HepG2 (cell line): ENCODE results near the gene CNOT6. TPM values are rescaled to one million over a fixed set of nuclear protein-coding genes. Genes with fewer than 3 reads are reported as not detected.

Experiments used
- ATAC-seq: fragments of 200-7000 bp; cut with Tn5 transposase; 3 replicates; pipeline ENCODE4 v1.9.1; 2020; ENCODE audit warnings: mild to moderate bottlenecking, moderate library complexity
- BruUV-seq: library from RNA; stranded (reverse); fragments of 400-500 nt; replicated peaks from 2 replicates; lab custom pipeline; 2021; lab: Mats Ljungman, UMichigan
- CTCF ChIA-PET: fragments of 300-600 bp; formaldehyde crosslinking; extraction: SDS; loops from one replicate; lab custom pipeline; 2021; ENCODE audit warnings: low total read pairs, inconsistent platforms, low intra/inter-chr PET ratio; lab: Yijun Ruan, JAX
- POLR2A ChIA-PET: fragments of 350-600 bp; sonication (Branson Sonifier 250); formaldehyde crosslinking; loops from one replicate; lab custom pipeline; 2020; ENCODE audit warnings: antibody characterized with exemption, inconsistent platforms; lab: Yijun Ruan, JAX
- DNase-seq: peaks from one replicate; pipeline ENCODE4 v3.0.0-alpha.2; 2015; ENCODE audit warnings: low spot score
- FAIRE-seq: peaks from 3 replicates; lab custom pipeline; 2011; peaks lifted over from hg19 to GRCh38; lab: Jason Lieb, UNC
- H2AFZ ChIP-seq: one replicate; pipeline ENCODE4 v1.6.1; 2011; ENCODE audit warnings: low read length, inconsistent platforms
- H3K27ac ChIP-seq: fragments of 300-600 bp; 3 replicates; pipeline ENCODE4 v1.8.0; 2011; ENCODE audit warnings: mixed run types, mild to moderate bottlenecking, mixed read lengths, low read length, inconsistent platforms; ENCODE audit not compliant: insufficient read depth; ENCODE audit errors: extremely low read length
- H3K27me3 ChIP-seq, 2 experiments: fragments of 200-600 bp in 1 of 2; 2 replicates in 1 of 2; 3 replicates in 1 of 2; pipeline versions ENCODE4 v1.6.0 to v1.8.0; 2011; ENCODE audit warnings: low read length in 2 of 2, mild to moderate bottlenecking in 2 of 2, moderate library complexity in 2 of 2, inconsistent platforms in 1 of 2; ENCODE audit not compliant: insufficient read depth in 2 of 2, control insufficient read depth in 1 of 2
- H3K36me3 ChIP-seq, 2 experiments: fragments of 200-600 bp in 1 of 2; replicated peaks in 1 of 2; 2 replicates in 1 of 2; 3 replicates in 1 of 2; pipeline versions ENCODE4 v1.5.1 to v1.8.0; 2011; ENCODE audit warnings: low read length in 2 of 2, inconsistent platforms in 1 of 2; ENCODE audit not compliant: insufficient read depth in 2 of 2, control insufficient read depth in 1 of 2
- H3K4me1 ChIP-seq: 2 replicates; pipeline ENCODE4 v1.5.1; 2012; ENCODE audit warnings: low read length, inconsistent platforms; ENCODE audit not compliant: insufficient read depth
- H3K4me2 ChIP-seq: 2 replicates; pipeline ENCODE4 v1.6.0; 2011; ENCODE audit warnings: low read depth, low read length, inconsistent platforms
- H3K4me3 ChIP-seq, 3 experiments: fragments of 200-600 bp in 1 of 3; sonication (generic), shearing (Covaris generic) in 1 of 3; replicated peaks in 1 of 3; 2 replicates each; pipeline ENCODE4 v1.5.1; 2011 to 2016; ENCODE audit warnings: low read length in 3 of 3, inconsistent platforms in 2 of 3, low read depth in 2 of 3, mild to moderate bottlenecking in 2 of 3, control low read depth in 1 of 3, mixed read lengths in 1 of 3; ENCODE audit not compliant: insufficient read depth in 1 of 3
- H3K79me2 ChIP-seq: one replicate; pipeline ENCODE4 v1.6.1; 2011; ENCODE audit warnings: low read length, inconsistent platforms; ENCODE audit not compliant: insufficient read depth
- H3K9ac ChIP-seq: 2 replicates; pipeline ENCODE4 v1.6.0; 2011; ENCODE audit warnings: mild to moderate bottlenecking, low read depth, low read length, inconsistent platforms; ENCODE audit not compliant: insufficient read depth
- H3K9me3 ChIP-seq: 2 replicates; pipeline ENCODE4 v1.5.1; 2012; ENCODE audit warnings: mild to moderate bottlenecking, low read length
- H4K20me1 ChIP-seq: 2 replicates; pipeline ENCODE4 v1.6.0; 2011; ENCODE audit warnings: inconsistent platforms, mild to moderate bottlenecking, low read length, moderate library complexity; ENCODE audit not compliant: insufficient read depth
- DDIT3 ChIP-seq: sonication (generic); formaldehyde crosslinking; IDR thresholded peaks from 2 replicates; pipeline ENCODE4 v1.4.0; 2020; ENCODE audit warnings: mild to moderate bottlenecking, missing genetic modification reagents
- EED ChIP-seq: sonication (generic); formaldehyde crosslinking; IDR thresholded peaks from 2 replicates; pipeline ENCODE4 v1.5.0; 2020; ENCODE audit warnings: mild to moderate bottlenecking, missing genetic modification reagents
- HDAC6 ChIP-seq: fragments of 200-600 bp; sonication (generic); IDR thresholded peaks from 2 replicates; pipeline ENCODE4 v1.7.0; 2017; ENCODE audit warnings: mild to moderate bottlenecking, antibody characterized with exemption, low read length, low read depth
- NONO ChIP-seq, 2 experiments: fragments of 450-650 bp in 1 of 2; sonication (generic) in 1 of 2; formaldehyde crosslinking in 1 of 2; IDR thresholded peaks in 1 of 2; conservative IDR thresholded peaks in 1 of 2; 2 replicates each; pipeline versions ENCODE4 v1.6.1 to v1.8.0; 2017 to 2022; ENCODE audit warnings: mild to moderate bottlenecking in 1 of 2, missing genetic modification reagents in 1 of 2, moderate library complexity in 1 of 2
- PRDM15 ChIP-seq: sonication (generic); formaldehyde crosslinking; IDR thresholded peaks from 2 replicates; pipeline ENCODE4 v1.4.0; 2020; ENCODE audit warnings: missing genetic modification reagents
- ZNF326 ChIP-seq: sonication (generic); formaldehyde crosslinking; IDR thresholded peaks from 2 replicates; pipeline ENCODE4 v1.4.0; 2020; ENCODE audit warnings: missing genetic modification reagents, borderline replicate concordance
- ZNF768 ChIP-seq: sonication (generic); formaldehyde crosslinking; IDR thresholded peaks from 2 replicates; pipeline ENCODE4 v1.4.0; 2020; ENCODE audit warnings: missing genetic modification reagents
- WGBS: methylation state at CpG from one replicate; pipeline ENCODE4 v1.1.6; 2017; ENCODE audit warnings: low lambda C conversion rate; 5-methylcytosine and 5-hydroxymethylcytosine counted together
- in situ Hi-C: cut with HindIII; loops from 2 replicates; pipeline ENCODE4 v1.10.0; 2017; ENCODE audit warnings: low pct_unique_long_range_greater_than_20kb; ENCODE audit not compliant: extremely low pct_ligation_motif_present
- intact Hi-C: fragments of 100-400 bp; cut with micrococcal nuclease; formaldehyde crosslinking; loops from one replicate; pipeline ENCODE4 v1.10.0; 2022; ENCODE audit not compliant: unreplicated experiment
- polyA plus RNA-seq, 8 experiments: library from polyadenylated mRNA; depleted of rRNA in 3 of 8; stranded (reverse) in 7 of 8; unstranded in 1 of 8; fragments of >200 nt; fragmentation: Illumina TruSeq in 4 of 8; extraction: Trizol in 4 of 8; gene quantifications; 2 replicates each; pipeline versions ENCODE4 v1.2.1 to v1.2.3, GENCODE V29; 2011 to 2016; ENCODE audit warnings: low read depth in 4 of 8, missing spikeins in 1 of 8, mixed read lengths in 1 of 8; ENCODE audit not compliant: insufficient read depth in 1 of 8
- total RNA-seq, 5 experiments: library from RNA; depleted of rRNA; stranded (reverse); fragments of >200 nt; fragmentation: Illumina TruSeq; extraction: Trizol; gene quantifications; 2 replicates each; pipeline ENCODE4 v1.2.3, GENCODE V29; 2016; ENCODE audit warnings: low read depth in 1 of 5

Gene CNOT6
- total and polyA plus RNA-seq, 2 of the 13 experiments (the other 11 are each of a cell fraction or from before 2014, with no cell fraction given) = 8.8 to 9.1 TPM

GRCh38 chr5:180545248-180545647 lies 51.1 kb downstream of the CNOT6 start:
- Histone ChIP-seq H3K27me3 (no peaks in the 10 kb centered on the region; a peak in 1 of 5 replicates), H3K4me1 (no peaks in the 10 kb centered on the region), H3K4me3 (no peak overlapping the region), H4K20me1 (no peaks in the 10 kb centered on the region), H3K79me2 (peaks cover 18% of the 10 kb centered on the region), H3K9me3 (no peaks in the 10 kb centered on the region), H3K27ac (no peak overlapping the region), H3K4me2 (no peak overlapping the region), H3K9ac (no peak overlapping the region), H2AFZ (no peak overlapping the region), H3K36me3 (peaks cover 4 to 45% of the 10 kb centered on the region in 2 experiments)
- intact Hi-C loops = no loop called here
- no TSS peak for BruUV-seq
- DNase-seq (no peak), FAIRE-seq (no peak), ATAC-seq (no peak)
- POLR2A ChIA-PET = no interaction called here
- in situ Hi-C loops = no loop called here
- WGBS = 96% methylated on average over 3 of the region's 3 CpGs
- CTCF ChIA-PET = no interaction called here
- TF ChIP-seq HDAC6 (no peak), EED (CRISPR knock-in tag) (no peak), ZNF326 (no peak), NONO (IDR thresholded peaks at IDR 0.05) (no peak), NONO (CRISPR knock-in tag; conservative IDR thresholded peaks at IDR 0.05) (no peak), ZNF768 (no peak), DDIT3 (CRISPR knock-in tag) (no peak), PRDM15 (CRISPR knock-in tag) (no peak)
